ENCODE results near the gene ANXA3. TPM values are rescaled to one million over a fixed set of nuclear protein-coding genes. Genes with fewer than 3 reads are reported as not detected.

ANXA3 gene
- total RNA-seq, 4 donors from 2014 or later, result 14.2 to 49.6 (median 30.4) TPM

GRCh38 chr4:78613522-78614321, 62.2 kb downstream of the ANXA3 start:
- no peak for DNase-seq
- in situ Hi-C loops (cut with MboI; ENCODE audit: low pct_ligation_motif_present in 1 of 4, low pct_unique_long_range_greater_than_20kb in 1 of 4, low sequenced_read_pairs in 3 of 4), result loop anchor here in 3 of 4 donors (5.0 to 25.0 kb wide), 3 partner anchors 249 to 254 kb away; no protein-coding TSS in a partner anchor
- H3K27me3 ChIP-seq, result no peaks in the 10 kb centered on the region
- H3K9me3 ChIP-seq, result no peaks in the 10 kb centered on the region
- no peak overlapping the region for H3K4me3 ChIP-seq
- TF ChIP-seq POLR2AphosphoS5 (IDR thresholded peaks at IDR 0.05) (no peak), POLR2A (IDR thresholded peaks at IDR 0.05) (no peak), EP300 (IDR thresholded peaks at IDR 0.05; ENCODE audit: low read depth) (no peak), CTCF (IDR thresholded peaks at IDR 0.05) (no peak)
- no peak overlapping the region for H3K27ac ChIP-seq
- 36 to 52% methylated on average over 4 to 7 of the region's 7 CpGs for WGBS, 2 donors (ENCODE audit: low coverage in 1 of 2)
- intact Hi-C loops (cut with DNase I; ENCODE audit: low total_unique reads), result loop anchor here (10.0 kb wide), 1 partner anchor 251 kb away; no protein-coding TSS in a partner anchor
- H3K36me3 ChIP-seq, result no peaks in the 10 kb centered on the region
- H3K4me1 ChIP-seq, result peaks cover 0 to 19% (median 1%) of the 10 kb centered on the region in 4 donors

- intact Hi-C loops (cut with DNase I; ENCODE audit: low total_unique reads) (loop anchor here (10.0 kb wide), 1 partner anchor 249 kb away; no protein-coding TSS in a partner anchor), in situ Hi-C loops (cut with MboI; ENCODE audit: low pct_ligation_motif_present in 1 of 4, low pct_unique_long_range_greater_than_20kb in 1 of 4, low sequenced_read_pairs in 3 of 4) (loop anchor here in 2 of 4 donors (10.0 to 25.0 kb wide), 2 partner anchors 246 to 249 kb away; no protein-coding TSS in a partner anchor)
- no peak overlapping the region for H3K27ac ChIP-seq
- WGBS, 2 donors (ENCODE audit: low coverage in 1 of 2), result 67 to 80% methylated on average over 7 of the region's 7 CpGs
- H3K4me3 ChIP-seq, result no peak overlapping the region
- H3K9me3 ChIP-seq, result no peaks in the 10 kb centered on the region
- H3K4me1 ChIP-seq, result peaks cover 0 to 19% (median 1%) of the 10 kb centered on the region in 4 donors
- no peaks in the 10 kb centered on the region for H3K36me3 ChIP-seq
- H3K27me3 ChIP-seq, result no peaks in the 10 kb centered on the region
- no peak for DNase-seq
- TF ChIP-seq EP300 (IDR thresholded peaks at IDR 0.05; ENCODE audit: low read depth) (no peak), POLR2A (IDR thresholded peaks at IDR 0.05) (no peak), POLR2AphosphoS5 (IDR thresholded peaks at IDR 0.05) (no peak), CTCF (IDR thresholded peaks at IDR 0.05) (no peak)
Measured at GRCh38 chr4:78616046-78616498, 64.5 kb downstream of the ANXA3 start.

- H3K27ac ChIP-seq, result no peak overlapping the region
- H3K27me3 ChIP-seq, result no peaks in the 10 kb centered on the region
- no peaks in the 10 kb centered on the region for H3K9me3 ChIP-seq
- intact Hi-C loops (cut with DNase I; ENCODE audit: low total_unique reads) (loop anchor here (10.0 kb wide), 1 partner anchor 246 kb away; no protein-coding TSS in a partner anchor), in situ Hi-C loops (cut with MboI; ENCODE audit: low pct_ligation_motif_present in 1 of 4, low pct_unique_long_range_greater_than_20kb in 1 of 4, low sequenced_read_pairs in 3 of 4) (loop anchor here in 2 of 4 donors (10.0 to 25.0 kb wide), 2 partner anchors 244 to 246 kb away; no protein-coding TSS in a partner anchor)
- WGBS, 2 donors (ENCODE audit: low coverage in 1 of 2), result 71 to 100% methylated on average over 1 of the region's 1 CpG
- H3K4me1 ChIP-seq, result peaks cover 0 to 19% (median 0%) of the 10 kb centered on the region in 4 donors
- no peaks in the 10 kb centered on the region for H3K36me3 ChIP-seq
- TF ChIP-seq CTCF (IDR thresholded peaks at IDR 0.05), result no peak
- no peak for TF ChIP-seq EP300 (IDR thresholded peaks at IDR 0.05; ENCODE audit: low read depth)
- TF ChIP-seq POLR2A (IDR thresholded peaks at IDR 0.05), result no peak
- no peak for TF ChIP-seq POLR2AphosphoS5 (IDR thresholded peaks at IDR 0.05)
- no peak overlapping the region for H3K4me3 ChIP-seq
- DNase-seq, result no peak
Measured at GRCh38 chr4:78618436-78618835, 66.9 kb downstream of the ANXA3 start.

- no peaks in the 10 kb centered on the region for H3K9me3 ChIP-seq
- intact Hi-C loops (cut with DNase I; ENCODE audit: low total_unique reads), result no loop called here
- H3K4me1 ChIP-seq, result no peaks in the 10 kb centered on the region
- no peaks in the 10 kb centered on the region for H3K27me3 ChIP-seq
- 80 to 87% methylated on average over 3 to 4 of the region's 4 CpGs for WGBS, 2 donors (ENCODE audit: low coverage in 1 of 2)
- DNase-seq, result no peak
- in situ Hi-C loops (cut with MboI; ENCODE audit: low pct_ligation_motif_present in 1 of 4, low pct_unique_long_range_greater_than_20kb in 1 of 4, low sequenced_read_pairs in 3 of 4), result loop anchor here in 1 of 4 donors (25.0 kb wide), 1 partner anchor 241 kb away; no protein-coding TSS in a partner anchor
- no peak overlapping the region for H3K27ac ChIP-seq
- TF ChIP-seq CTCF (IDR thresholded peaks at IDR 0.05), result no peak
- no peak for TF ChIP-seq POLR2AphosphoS5 (IDR thresholded peaks at IDR 0.05)
- no peak for TF ChIP-seq EP300 (IDR thresholded peaks at IDR 0.05; ENCODE audit: low read depth)
- TF ChIP-seq POLR2A (IDR thresholded peaks at IDR 0.05), result no peak
- no peak overlapping the region for H3K4me3 ChIP-seq
- no peaks in the 10 kb centered on the region for H3K36me3 ChIP-seq
Measured at GRCh38 chr4:78621395-78621794, 69.8 kb downstream of the ANXA3 start.

Measured in transverse colon (tissue), 4 donors.